GM23338 (cell line): ENCODE results near the gene MARCKSL1. TPM values are rescaled to one million over a fixed set of nuclear protein-coding genes. Genes with fewer than 3 reads are reported as not detected.

Experiments used
- ATAC-seq: fragments of 200-7000 bp; cut with Tn5 transposase; 3 replicates; pipeline ENCODE4 v1.9.1; 2020
- DNase-seq: peaks from one replicate; pipeline ENCODE4 v3.0.0-alpha.2; 2015; ENCODE audit warnings: low spot score
- H2AFZ ChIP-seq: fragments of 200-600 bp; sonication (generic); 2 replicates; pipeline ENCODE4 v1.8.0; 2016; ENCODE audit warnings: antibody characterized with exemption, mild to moderate bottlenecking, moderate library complexity
- H3F3A ChIP-seq: fragments of 200-600 bp; sonication (generic); replicated peaks from 2 replicates; pipeline ENCODE4 v1.8.0; 2017; ENCODE audit warnings: antibody characterized with exemption, mixed run types, low read depth
- H3K27ac ChIP-seq: fragments of 200-600 bp; sonication (generic); 2 replicates; pipeline ENCODE4 v1.6.1; 2016; ENCODE audit warnings: low read depth
- H3K27me3 ChIP-seq: fragments of 200-600 bp; sonication (generic); 2 replicates; pipeline ENCODE4 v1.8.0; 2016; ENCODE audit warnings: mild to moderate bottlenecking, mixed run types, moderate library complexity; ENCODE audit not compliant: insufficient read depth
- H3K36me3 ChIP-seq: fragments of 200-600 bp; sonication (generic); 2 replicates; pipeline ENCODE4 v1.8.0; 2016; ENCODE audit warnings: mild to moderate bottlenecking; ENCODE audit not compliant: insufficient read depth
- H3K4me1 ChIP-seq: fragments of 200-600 bp; sonication (generic); 2 replicates; pipeline ENCODE4 v1.8.0; 2016; ENCODE audit warnings: mild to moderate bottlenecking, moderate library complexity; ENCODE audit not compliant: insufficient read depth
- H3K4me2 ChIP-seq: fragments of 200-600 bp; sonication (generic); 2 replicates; pipeline ENCODE4 v1.7.1; 2017; ENCODE audit warnings: mixed run types
- H3K4me3 ChIP-seq: fragments of 200-600 bp; sonication (generic); 2 replicates; pipeline ENCODE4 v1.6.1; 2016; ENCODE audit warnings: mixed run types
- H3K79me2 ChIP-seq: fragments of 200-600 bp; sonication (generic); replicated peaks from 2 replicates; pipeline ENCODE4 v1.8.0; 2017; ENCODE audit warnings: mild to moderate bottlenecking; ENCODE audit not compliant: insufficient read depth
- H3K9me2 ChIP-seq: fragments of 200-600 bp; sonication (generic); 2 replicates; pipeline ENCODE4 v1.8.0; 2017; ENCODE audit not compliant: insufficient read depth
- H4K20me1 ChIP-seq: fragments of 200-600 bp; sonication (generic); replicated peaks from 2 replicates; pipeline ENCODE4 v1.8.0; 2017; ENCODE audit warnings: mild to moderate bottlenecking; ENCODE audit not compliant: insufficient read depth
- H3K27ac Mint-ChIP-seq: 2 replicates; pipeline ENCODE4 v1.8.0; 2020; ENCODE audit warnings: inconsistent platforms, mild to moderate bottlenecking, moderate library complexity, mixed read lengths
- H3K27me3 Mint-ChIP-seq: 3 replicates; pipeline ENCODE4 v1.8.0; 2022; ENCODE audit warnings: low read depth, mild to moderate bottlenecking, moderate library complexity, mixed read lengths, inconsistent platforms; ENCODE audit not compliant: insufficient read depth, poor library complexity
- H3K36me3 Mint-ChIP-seq: 3 replicates; pipeline ENCODE4 v1.8.0; 2021; ENCODE audit warnings: low read depth, mild to moderate bottlenecking, inconsistent platforms, moderate library complexity, mixed read lengths
- H3K4me1 Mint-ChIP-seq: 3 replicates; pipeline ENCODE4 v1.8.0; 2020; ENCODE audit warnings: mild to moderate bottlenecking, inconsistent platforms, mixed read lengths
- H3K4me3 Mint-ChIP-seq: 3 replicates; pipeline ENCODE4 v1.8.0; 2021; ENCODE audit warnings: moderate library complexity, mild to moderate bottlenecking, inconsistent platforms, mixed read lengths
- H3K9me3 Mint-ChIP-seq: 3 replicates; pipeline ENCODE4 v1.8.0; 2020; ENCODE audit warnings: moderate library complexity, mild to moderate bottlenecking, inconsistent platforms, mixed read lengths
- CREB1 ChIP-seq: fragments of 250-450 bp; sonication (Bioruptor Pico); IDR thresholded peaks from 2 replicates; pipeline ENCODE4 v1.5.0; 2020; ENCODE audit warnings: low read depth, mild to moderate bottlenecking, moderate library complexity
- CTCF ChIP-seq, 2 experiments: fragments of 200-600 bp in 1 of 2; sonication (generic) in 1 of 2; conservative IDR thresholded peaks; 2 replicates each; pipeline versions ENCODE4 v1.5.1 to v1.6.1; 2016 to 2017; ENCODE audit warnings: antibody characterized with exemption in 2 of 2, low read depth in 2 of 2, mild to moderate bottlenecking in 2 of 2, moderate library complexity in 1 of 2
- ETS1 ChIP-seq: IDR thresholded peaks from 2 replicates; pipeline ENCODE4 v1.6.1; 2016; ENCODE audit warnings: antibody characterized with exemption
- EZH2 ChIP-seq: fragments of 200-600 bp; sonication (generic); IDR thresholded peaks from one replicate; pipeline ENCODE4 v1.8.0; 2017; ENCODE audit warnings: antibody characterized with exemption, mild to moderate bottlenecking, low read depth; ENCODE audit not compliant: unreplicated experiment
- EZH2phosphoT487 ChIP-seq: fragments of 200-600 bp; sonication (generic); IDR thresholded peaks from one replicate; pipeline ENCODE4 v1.8.1; 2018; ENCODE audit warnings: antibody characterized with exemption; ENCODE audit not compliant: unreplicated experiment
- JUNB ChIP-seq: IDR thresholded peaks from one replicate; pipeline ENCODE4 v1.6.1; 2016; ENCODE audit warnings: antibody characterized with exemption; ENCODE audit not compliant: unreplicated experiment
- NANOG ChIP-seq: IDR thresholded peaks from 2 replicates; pipeline ENCODE4 v1.6.1; 2016; ENCODE audit warnings: antibody characterized with exemption, borderline replicate concordance
- POLR2AphosphoS5 ChIP-seq: IDR thresholded peaks from 2 replicates; pipeline ENCODE4 v1.6.1; 2016; ENCODE audit warnings: antibody characterized with exemption, low read depth
- REST ChIP-seq: IDR thresholded peaks from one replicate; pipeline ENCODE4 v1.6.1; 2018; ENCODE audit warnings: antibody characterized with exemption; ENCODE audit not compliant: unreplicated experiment
- STAT1 ChIP-seq: IDR thresholded peaks from one replicate; pipeline ENCODE4 v1.6.1; 2016; ENCODE audit warnings: antibody characterized with exemption; ENCODE audit not compliant: unreplicated experiment
- ZNF114 ChIP-seq: fragments of 250-450 bp; sonication (Bioruptor Pico); IDR thresholded peaks from 2 replicates; pipeline ENCODE4 v1.5.0; 2020; ENCODE audit warnings: mild to moderate bottlenecking, moderate library complexity
- ZNF331 ChIP-seq: fragments of 250-450 bp; sonication (Bioruptor Pico); IDR thresholded peaks from 2 replicates; pipeline ENCODE4 v1.5.0; 2020; ENCODE audit warnings: low read depth, mild to moderate bottlenecking, moderate library complexity
- polyA plus RNA-seq: library from polyadenylated mRNA; unstranded; fragments of >200 nt; fragmentation: Nextera tagmentation; extraction: Ambion mirVana; gene quantifications from 2 replicates; pipeline ENCODE4 v1.2.1, GENCODE V29; 2016
- total RNA-seq: library from RNA; depleted of rRNA; stranded (reverse); fragments of >200 nt; shearing (Covaris generic); gene quantifications from 2 replicates; pipeline ENCODE4 v1.2.3, GENCODE V29; 2014
- TF ChIP-seq, protein P1 (sequence below): fragments of 250-450 bp; sonication (Bioruptor Pico); IDR thresholded peaks from 2 replicates; pipeline ENCODE4 v1.5.0; 2020; ENCODE audit warnings: mild to moderate bottlenecking, moderate library complexity

The MARCKSL1 gene
- total and polyA plus RNA-seq, 2 experiments from 2014 or later = 329 to 553 TPM

- H3K4me2 ChIP-seq = no peak overlapping the region
- DNase-seq (no peak), ATAC-seq (no peak)
- no peak overlapping the region for H3K4me3 ChIP-seq
- peaks cover 18% of the 10 kb centered on the region for H3K4me1 Mint-ChIP-seq
- H3K79me2 ChIP-seq = no peaks in the 10 kb centered on the region
- H3K36me3 ChIP-seq = no peaks in the 10 kb centered on the region
- peaks cover 13% of the 10 kb centered on the region; the same call in 1 of the 2 replicates for H3F3A ChIP-seq
- H3K27me3 ChIP-seq = peaks cover 20% of the 10 kb centered on the region
- peaks cover 10% of the 10 kb centered on the region; the same call in 1 of the 2 replicates for H3K9me2 ChIP-seq
- peak overlapping the region; percentile 51 for H3K4me3 Mint-ChIP-seq
- peaks cover 24% of the 10 kb centered on the region for H3K27me3 Mint-ChIP-seq
- H3K27ac ChIP-seq = no peak overlapping the region
- no peak for TF ChIP-seq REST
- no peak for TF ChIP-seq ZNF331 (CRISPR knock-in tag)
- TF ChIP-seq EZH2 = no peak
- no peak for TF ChIP-seq CTCF (conservative IDR thresholded peaks at IDR 0.05; ENCODE audit: low read depth in 2 of 2)
- no peak for TF ChIP-seq EZH2phosphoT487
- no peak for TF ChIP-seq ZNF114 (CRISPR knock-in tag)
- no peak for TF ChIP-seq STAT1
- no peak for TF ChIP-seq ETS1
- no peak for TF ChIP-seq NANOG
- TF ChIP-seq POLR2AphosphoS5 = no peak
- TF ChIP-seq, protein P1, sequence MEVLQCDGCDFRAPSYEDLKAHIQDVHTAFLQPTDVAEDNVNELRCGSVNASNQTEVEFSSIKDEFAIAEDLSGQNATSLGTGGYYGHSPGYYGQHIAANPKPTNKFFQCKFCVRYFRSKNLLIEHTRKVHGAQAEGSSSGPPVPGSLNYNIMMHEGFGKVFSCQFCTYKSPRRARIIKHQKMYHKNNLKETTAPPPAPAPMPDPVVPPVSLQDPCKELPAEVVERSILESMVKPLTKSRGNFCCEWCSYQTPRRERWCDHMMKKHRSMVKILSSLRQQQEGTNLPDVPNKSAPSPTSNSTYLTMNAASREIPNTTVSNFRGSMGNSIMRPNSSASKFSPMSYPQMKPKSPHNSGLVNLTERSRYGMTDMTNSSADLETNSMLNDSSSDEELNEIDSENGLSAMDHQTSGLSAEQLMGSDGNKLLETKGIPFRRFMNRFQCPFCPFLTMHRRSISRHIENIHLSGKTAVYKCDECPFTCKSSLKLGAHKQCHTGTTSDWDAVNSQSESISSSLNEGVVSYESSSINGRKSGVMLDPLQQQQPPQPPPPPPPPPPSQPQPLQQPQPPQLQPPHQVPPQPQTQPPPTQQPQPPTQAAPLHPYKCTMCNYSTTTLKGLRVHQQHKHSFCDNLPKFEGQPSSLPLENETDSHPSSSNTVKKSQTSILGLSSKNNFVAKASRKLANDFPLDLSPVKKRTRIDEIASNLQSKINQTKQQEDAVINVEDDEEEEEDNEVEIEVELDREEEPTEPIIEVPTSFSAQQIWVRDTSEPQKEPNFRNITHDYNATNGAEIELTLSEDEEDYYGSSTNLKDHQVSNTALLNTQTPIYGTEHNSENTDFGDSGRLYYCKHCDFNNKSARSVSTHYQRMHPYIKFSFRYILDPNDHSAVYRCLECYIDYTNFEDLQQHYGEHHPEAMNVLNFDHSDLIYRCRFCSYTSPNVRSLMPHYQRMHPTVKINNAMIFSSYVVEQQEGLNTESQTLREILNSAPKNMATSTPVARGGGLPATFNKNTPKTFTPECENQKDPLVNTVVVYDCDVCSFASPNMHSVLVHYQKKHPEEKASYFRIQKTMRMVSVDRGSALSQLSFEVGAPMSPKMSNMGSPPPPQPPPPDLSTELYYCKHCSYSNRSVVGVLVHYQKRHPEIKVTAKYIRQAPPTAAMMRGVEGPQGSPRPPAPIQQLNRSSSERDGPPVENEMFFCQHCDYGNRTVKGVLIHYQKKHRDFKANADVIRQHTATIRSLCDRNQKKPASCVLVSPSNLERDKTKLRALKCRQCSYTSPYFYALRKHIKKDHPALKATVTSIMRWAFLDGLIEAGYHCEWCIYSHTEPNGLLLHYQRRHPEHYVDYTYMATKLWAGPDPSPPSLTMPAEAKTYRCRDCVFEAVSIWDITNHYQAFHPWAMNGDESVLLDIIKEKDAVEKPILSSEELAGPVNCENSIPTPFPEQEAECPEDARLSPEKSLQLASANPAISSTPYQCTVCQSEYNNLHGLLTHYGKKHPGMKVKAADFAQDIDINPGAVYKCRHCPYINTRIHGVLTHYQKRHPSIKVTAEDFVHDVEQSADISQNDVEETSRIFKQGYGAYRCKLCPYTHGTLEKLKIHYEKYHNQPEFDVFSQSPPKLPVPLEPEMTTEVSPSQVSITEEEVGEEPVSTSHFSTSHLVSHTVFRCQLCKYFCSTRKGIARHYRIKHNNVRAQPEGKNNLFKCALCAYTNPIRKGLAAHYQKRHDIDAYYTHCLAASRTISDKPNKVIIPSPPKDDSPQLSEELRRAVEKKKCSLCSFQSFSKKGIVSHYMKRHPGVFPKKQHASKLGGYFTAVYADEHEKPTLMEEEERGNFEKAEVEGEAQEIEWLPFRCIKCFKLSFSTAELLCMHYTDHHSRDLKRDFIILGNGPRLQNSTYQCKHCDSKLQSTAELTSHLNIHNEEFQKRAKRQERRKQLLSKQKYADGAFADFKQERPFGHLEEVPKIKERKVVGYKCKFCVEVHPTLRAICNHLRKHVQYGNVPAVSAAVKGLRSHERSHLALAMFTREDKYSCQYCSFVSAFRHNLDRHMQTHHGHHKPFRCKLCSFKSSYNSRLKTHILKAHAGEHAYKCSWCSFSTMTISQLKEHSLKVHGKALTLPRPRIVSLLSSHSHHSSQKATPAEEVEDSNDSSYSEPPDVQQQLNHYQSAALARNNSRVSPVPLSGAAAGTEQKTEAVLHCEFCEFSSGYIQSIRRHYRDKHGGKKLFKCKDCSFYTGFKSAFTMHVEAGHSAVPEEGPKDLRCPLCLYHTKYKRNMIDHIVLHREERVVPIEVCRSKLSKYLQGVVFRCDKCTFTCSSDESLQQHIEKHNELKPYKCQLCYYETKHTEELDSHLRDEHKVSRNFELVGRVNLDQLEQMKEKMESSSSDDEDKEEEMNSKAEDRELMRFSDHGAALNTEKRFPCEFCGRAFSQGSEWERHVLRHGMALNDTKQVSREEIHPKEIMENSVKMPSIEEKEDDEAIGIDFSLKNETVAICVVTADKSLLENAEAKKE = no peak
- no peak for TF ChIP-seq JUNB
- no peak for TF ChIP-seq CREB1 (CRISPR knock-in tag)
- H3K4me1 ChIP-seq = no peaks in the 10 kb centered on the region; the same call in 1 of the 2 replicates
- H4K20me1 ChIP-seq = no peaks in the 10 kb centered on the region
- 0 out of 2 replicates have a peak overlapping the region, but pooled peaks have one; percentile 2 for H3K27ac Mint-ChIP-seq
- peaks cover 18% of the 10 kb centered on the region for H3K9me3 Mint-ChIP-seq
- H3K36me3 Mint-ChIP-seq = peaks cover 7% of the 10 kb centered on the region
- H2AFZ ChIP-seq = no peak overlapping the region
Measured at GRCh38 chr1:32353431-32353830, 17.4 kb upstream of the MARCKSL1 start.
